Activated naive CD4-positive, alpha-beta T cell treated with anti-CD3 and anti-CD28 coated beads, Interleukin-2, amount 10 ng/mL, durations not matched to agents 7 days and 5 days (primary cell): Measurements from ENCODE around the gene UNC5A.

ENCODE experiments used
- CTCF ChIA-PET: fragments of 350-600 bp; sonication (Branson Sonifier 250); formaldehyde crosslinking; loops from one replicate; lab custom pipeline; 2021; ENCODE audit warnings: antibody characterized with exemption; lab: Charles Lee
- DNase-seq: peaks from one replicate; pipeline ENCODE4 v3.0.0-alpha.2; 2020
- H3K27ac Mint-ChIP-seq: one replicate; pipeline ENCODE4 v1.8.0; 2021; ENCODE audit warnings: mild to moderate bottlenecking, moderate library complexity, mixed read lengths
- H3K27me3 Mint-ChIP-seq: one replicate; pipeline ENCODE4 v1.8.0; 2021; ENCODE audit warnings: mild to moderate bottlenecking, mixed read lengths
- H3K36me3 Mint-ChIP-seq: one replicate; pipeline ENCODE4 v1.8.0; 2021; ENCODE audit warnings: mixed read lengths
- H3K4me1 Mint-ChIP-seq: one replicate; pipeline ENCODE4 v1.8.0; 2021; ENCODE audit warnings: mixed read lengths
- H3K4me3 Mint-ChIP-seq: one replicate; pipeline ENCODE4 v1.8.0; 2021; ENCODE audit warnings: mild to moderate bottlenecking, moderate library complexity, mixed read lengths
- H3K9me3 Mint-ChIP-seq: one replicate; pipeline ENCODE4 v1.8.0; 2021; ENCODE audit warnings: mixed read lengths

The UNC5A gene

GRCh38 chr5:176800024-176800423, 10.3 kb upstream of the UNC5A start:
- no peaks in the 10 kb centered on the region for H3K9me3 Mint-ChIP-seq
- no peaks in the 10 kb centered on the region for H3K4me1 Mint-ChIP-seq
- CTCF ChIA-PET = no interaction called here

GRCh38 chr5:176802116-176802784, 8.1 kb upstream of the UNC5A start:
- no peak overlapping the region for H3K27ac Mint-ChIP-seq
- H3K36me3 Mint-ChIP-seq = no peaks in the 10 kb centered on the region
- H3K4me1 Mint-ChIP-seq = no peaks in the 10 kb centered on the region
- CTCF ChIA-PET = interaction anchor here (1.0 kb wide), 1 partner anchor 145 kb away, joined by 3 read pairs; no protein-coding TSS in a partner anchor
- no peak overlapping the region for H3K4me3 Mint-ChIP-seq
- H3K27me3 Mint-ChIP-seq = peaks cover 51% of the 10 kb centered on the region
- DNase-seq = no peak
- H3K9me3 Mint-ChIP-seq = no peaks in the 10 kb centered on the region

More at GRCh38 chr5:176800024-176800423, 10.3 kb upstream of the UNC5A start:
- no peaks in the 10 kb centered on the region for H3K36me3 Mint-ChIP-seq
- H3K27me3 Mint-ChIP-seq = peaks cover 42% of the 10 kb centered on the region
- no peak for DNase-seq
- no peak overlapping the region for H3K27ac Mint-ChIP-seq
- H3K4me3 Mint-ChIP-seq = no peak overlapping the region

- H3K36me3 Mint-ChIP-seq = no peaks in the 10 kb centered on the region
- no peak overlapping the region for H3K27ac Mint-ChIP-seq
- CTCF ChIA-PET = no interaction called here
- DNase-seq = no peak
- H3K4me1 Mint-ChIP-seq = no peaks in the 10 kb centered on the region
- no peaks in the 10 kb centered on the region for H3K9me3 Mint-ChIP-seq
- no peak overlapping the region for H3K4me3 Mint-ChIP-seq
- peaks cover 55% of the 10 kb centered on the region for H3K27me3 Mint-ChIP-seq
Measured at GRCh38 chr5:176803068-176803942, 7.1 kb upstream of the UNC5A start.

GRCh38 chr5:176803943-176804498, 6.3 kb upstream of the UNC5A start:
- CTCF ChIA-PET = interaction anchor here (0.7 kb wide), 1 partner anchor 199 kb away, joined by 3 read pairs; no protein-coding TSS in a partner anchor
- Mint-ChIP-seq H3K36me3 (no peaks in the 10 kb centered on the region), H3K4me1 (no peaks in the 10 kb centered on the region), H3K27ac (no peak overlapping the region), H3K4me3 (no peak overlapping the region), H3K9me3 (no peaks in the 10 kb centered on the region), H3K27me3 (peaks cover 62% of the 10 kb centered on the region)
- DNase-seq = peak; percentile 57

GRCh38 chr5:176806137-176806536, 4.2 kb upstream of the UNC5A start:
- peaks cover 76% of the 10 kb centered on the region for H3K27me3 Mint-ChIP-seq
- H3K9me3 Mint-ChIP-seq = no peaks in the 10 kb centered on the region
- H3K27ac Mint-ChIP-seq = no peak overlapping the region
- H3K4me3 Mint-ChIP-seq = no peak overlapping the region
- no peaks in the 10 kb centered on the region for H3K36me3 Mint-ChIP-seq
- peaks cover 7% of the 10 kb centered on the region for H3K4me1 Mint-ChIP-seq
- CTCF ChIA-PET = no interaction called here
- no peak for DNase-seq

GRCh38 chr5:176809544-176810080, 747 bp upstream of the UNC5A start:
- Mint-ChIP-seq H3K36me3 (no peaks in the 10 kb centered on the region), H3K4me1 (peaks cover 14% of the 10 kb centered on the region), H3K27ac (no peak overlapping the region), H3K9me3 (no peaks in the 10 kb centered on the region), H3K4me3 (peak overlapping the region; percentile 62), H3K27me3 (peaks cover 88% of the 10 kb centered on the region)
- DNase-seq = no peak
- CTCF ChIA-PET = interaction anchor here (1.2 kb wide), 1 partner anchor 9 kb away, joined by 3 read pairs; no protein-coding TSS in a partner anchor

- H3K9me3 Mint-ChIP-seq = no peaks in the 10 kb centered on the region
Measured at GRCh38 chr5:176810687-176811501, 535 bp downstream of the UNC5A start.

GRCh38 chr5:176812269-176813259, 2.2 kb downstream of the UNC5A start:
- CTCF ChIA-PET = interaction anchor here (0.5 to 1.0 kb wide), 3 partner anchors 8 to 103 kb away, joined by 3 to 4 read pairs (median 3); no protein-coding TSS in a partner anchor
- Mint-ChIP-seq H3K36me3 (no peaks in the 10 kb centered on the region), H3K27ac (no peak overlapping the region), H3K4me1 (peaks cover 15% of the 10 kb centered on the region), H3K9me3 (no peaks in the 10 kb centered on the region), H3K4me3 (no peak overlapping the region), H3K27me3 (peaks cover 92% of the 10 kb centered on the region)
- peak; percentile 35 for DNase-seq

More at GRCh38 chr5:176810687-176811501, 535 bp downstream of the UNC5A start:
- H3K27ac Mint-ChIP-seq = no peak overlapping the region
- CTCF ChIA-PET = no interaction called here
- H3K27me3 Mint-ChIP-seq = peaks cover 91% of the 10 kb centered on the region
- H3K4me1 Mint-ChIP-seq = peaks cover 14% of the 10 kb centered on the region
- no peak for DNase-seq
- peak overlapping the region; percentile 66 for H3K4me3 Mint-ChIP-seq
- H3K36me3 Mint-ChIP-seq = no peaks in the 10 kb centered on the region

GRCh38 chr5:176813587-176814312, 3.4 kb downstream of the UNC5A start:
- Mint-ChIP-seq H3K27me3 (peaks cover 90% of the 10 kb centered on the region), H3K4me3 (no peak overlapping the region), H3K4me1 (peaks cover 23% of the 10 kb centered on the region), H3K9me3 (no peaks in the 10 kb centered on the region), H3K36me3 (no peaks in the 10 kb centered on the region), H3K27ac (no peak overlapping the region)
- CTCF ChIA-PET = interaction anchor here (1.0 to 1.1 kb wide), 2 partner anchors 8 to 153 kb away, joined by 3 to 6 read pairs; no protein-coding TSS in a partner anchor
- no peak for DNase-seq

GRCh38 chr5:176814313-176814685, 3.9 kb downstream of the UNC5A start:
- H3K4me3 Mint-ChIP-seq = no peak overlapping the region
- no peaks in the 10 kb centered on the region for H3K36me3 Mint-ChIP-seq
- DNase-seq = no peak
- peaks cover 90% of the 10 kb centered on the region for H3K27me3 Mint-ChIP-seq
- peaks cover 21% of the 10 kb centered on the region for H3K4me1 Mint-ChIP-seq
- CTCF ChIA-PET = interaction anchor here (1.1 kb wide), 1 partner anchor 153 kb away, joined by 6 read pairs; no protein-coding TSS in a partner anchor
- H3K27ac Mint-ChIP-seq = no peak overlapping the region
- H3K9me3 Mint-ChIP-seq = no peaks in the 10 kb centered on the region

GRCh38 chr5:176814836-176815438, 4.6 kb downstream of the UNC5A start:
- Mint-ChIP-seq H3K36me3 (no peaks in the 10 kb centered on the region), H3K4me3 (no peak overlapping the region), H3K9me3 (no peaks in the 10 kb centered on the region), H3K27ac (no peak overlapping the region), H3K4me1 (peaks cover 18% of the 10 kb centered on the region), H3K27me3 (peaks cover 92% of the 10 kb centered on the region)
- no peak for DNase-seq
- CTCF ChIA-PET = interaction anchor here (1.4 kb wide), 1 partner anchor 154 kb away, joined by 6 read pairs; no protein-coding TSS in a partner anchor
